NCI-H2196 (cell line): ENCODE measurements around the gene INPP5D.
"Not testable (repeated sequence)": the region's sequence is repeated elsewhere in the genome, so short reads cannot be mapped to it uniquely, and the experiment has no call there.

ENCODE experiments used
- DNase-seq: peaks from one replicate; lab custom pipeline; 2025; ENCODE audit not compliant: unreplicated experiment; lab: John Stamatoyannopoulos, UW

INPP5D gene

GRCh38 chr2:233165895-233166661 is 105.9 kb downstream of the INPP5D start:
- no peak for DNase-seq

- no peak for DNase-seq
Measured at GRCh38 chr2:233168445-233168844, 108.3 kb downstream of the INPP5D start.

- DNase-seq: no peak
Measured at GRCh38 chr2:233168919-233169318, 108.8 kb downstream of the INPP5D start.

- no peak for DNase-seq
Measured at GRCh38 chr2:233171344-233171743, 111.2 kb downstream of the INPP5D start.

- DNase-seq: no peak
Measured at GRCh38 chr2:233173115-233173514, 113.0 kb downstream of the INPP5D start.

- no peak for DNase-seq
Measured at GRCh38 chr2:233174137-233174536, 114.0 kb downstream of the INPP5D start.

- peak; percentile 29 for DNase-seq
Measured at GRCh38 chr2:233178994-233179847, 119.1 kb downstream of the INPP5D start.

- DNase-seq: no peak
Measured at GRCh38 chr2:233179848-233180366, 119.8 kb downstream of the INPP5D start.

GRCh38 chr2:233183869-233184418 is 123.8 kb downstream of the INPP5D start:
- DNase-seq: no peak

GRCh38 chr2:233184669-233185068 is 124.5 kb downstream of the INPP5D start:
- no peak for DNase-seq

- no peak for DNase-seq
Measured at GRCh38 chr2:233185330-233185729, 125.2 kb downstream of the INPP5D start.

- DNase-seq: no peak
Measured at GRCh38 chr2:233185963-233186362, 125.8 kb downstream of the INPP5D start.

- DNase-seq: no peak
Measured at GRCh38 chr2:233186851-233187250, 126.7 kb downstream of the INPP5D start.

- no peak for DNase-seq
Measured at GRCh38 chr2:233189025-233189424, 128.9 kb downstream of the INPP5D start.

GRCh38 chr2:233191016-233191415 is 130.9 kb downstream of the INPP5D start:
- not testable (repeated sequence) for DNase-seq

GRCh38 chr2:233193738-233194137 is 133.6 kb downstream of the INPP5D start:
- DNase-seq: no peak

- no peak for DNase-seq
Measured at GRCh38 chr2:233195027-233195426, 134.9 kb downstream of the INPP5D start.

- DNase-seq: no peak
Measured at GRCh38 chr2:233197022-233197421, 136.9 kb downstream of the INPP5D start.

GRCh38 chr2:233198026-233198425 is 137.9 kb downstream of the INPP5D start:
- DNase-seq: no peak

- DNase-seq: no peak
Measured at GRCh38 chr2:233199870-233200269, 139.7 kb downstream of the INPP5D start.

GRCh38 chr2:233200790-233201189 is 140.6 kb downstream of the INPP5D start:
- DNase-seq: not testable (repeated sequence)
